A673 (cell line): ENCODE data around the gene PAQR4. TPM values are rescaled to one million over a fixed set of nuclear protein-coding genes. Genes with fewer than 3 reads are reported as not detected.

Experiments
- BruUV-seq: library from RNA; stranded (reverse); fragments of 400-500 nt; replicated peaks from 2 replicates; lab custom pipeline; 2021; lab: Mats Ljungman, UMichigan
- CTCF ChIA-PET: fragments of 300-600 bp; sonication (Branson Sonifier 250); formaldehyde crosslinking; loops from one replicate; lab custom pipeline; 2022; ENCODE audit warnings: antibody characterized with exemption; lab: Charles Lee
- POLR2A ChIA-PET: fragments of 300-600 bp; sonication (Branson Sonifier 250); formaldehyde crosslinking; loops from one replicate; lab custom pipeline; 2022; ENCODE audit warnings: antibody characterized with exemption; ENCODE audit not compliant: low non-redundant PET; lab: Charles Lee
- DNase-seq: peaks from one replicate; pipeline ENCODE4 v3.0.0-alpha.2; 2015; ENCODE audit warnings: low spot score
- H3K27ac ChIP-seq: fragments of 200-600 bp; sonication (generic); 2 replicates; pipeline ENCODE4 v1.5.1; 2016; ENCODE audit warnings: mixed run types, low read depth, mild to moderate bottlenecking, mixed read lengths, antibody characterized with exemption, low read length; ENCODE audit not compliant: poor library complexity, severe bottlenecking
- H3K27me3 ChIP-seq: fragments of 200-600 bp; sonication (generic); replicated peaks from 2 replicates; pipeline ENCODE4 v1.6.1; 2017; ENCODE audit warnings: mixed run types, low read depth, mild to moderate bottlenecking, mixed read lengths, antibody characterized with exemption, low read length; ENCODE audit not compliant: insufficient read depth, poor library complexity
- H3K36me3 ChIP-seq: fragments of 200-600 bp; sonication (generic); 2 replicates; pipeline ENCODE4 v1.6.1; 2016; ENCODE audit warnings: mixed run types, mild to moderate bottlenecking, mixed read lengths, antibody characterized with exemption, low read length; ENCODE audit not compliant: insufficient read depth, poor library complexity, severe bottlenecking
- H3K4me1 ChIP-seq: fragments of 200-600 bp; sonication (generic); 2 replicates; pipeline ENCODE4 v1.6.1; 2017; ENCODE audit warnings: mixed run types, mild to moderate bottlenecking, mixed read lengths, antibody characterized with exemption, low read length; ENCODE audit not compliant: insufficient read depth, poor library complexity, severe bottlenecking
- H3K4me3 ChIP-seq: fragments of 200-600 bp; sonication (generic); 2 replicates; pipeline ENCODE4 v1.5.1; 2016; ENCODE audit warnings: low read depth, mixed run types, mild to moderate bottlenecking, mixed read lengths, low read length; ENCODE audit not compliant: poor library complexity, severe bottlenecking
- H3K9me3 ChIP-seq: fragments of 200-600 bp; sonication (generic); 2 replicates; pipeline ENCODE4 v1.6.1; 2016; ENCODE audit warnings: mixed run types, low read depth, mild to moderate bottlenecking, mixed read lengths, antibody characterized with exemption, low read length; ENCODE audit not compliant: poor library complexity, severe bottlenecking
- CTCF ChIP-seq: fragments of 300-800, 200-600 bp; sonication (generic); conservative IDR thresholded peaks from 2 replicates; pipeline ENCODE4 v1.5.1; 2017; ENCODE audit warnings: low read depth, mild to moderate bottlenecking, antibody characterized with exemption, low read length, moderate library complexity, mixed read lengths
- EZH2 ChIP-seq: fragments of 200-600 bp; sonication (generic); IDR thresholded peaks from 2 replicates; pipeline ENCODE4 v1.6.1; 2017; ENCODE audit warnings: borderline replicate concordance, low read depth, mild to moderate bottlenecking, mixed read lengths, antibody characterized with exemption, low read length; ENCODE audit not compliant: poor library complexity, severe bottlenecking
- intact Hi-C: fragments of 100-400 bp; cut with micrococcal nuclease; formaldehyde crosslinking; loops from one replicate; pipeline ENCODE4 v1.10.0; 2022; ENCODE audit not compliant: unreplicated experiment
- total RNA-seq: library from RNA; stranded (reverse); gene quantifications from 2 replicates; pipeline ENCODE4 v1.2.3, GENCODE V29; 2021

Gene PAQR4
- total RNA-seq, 1 experiment from 2014 or later: 46.5 TPM

GRCh38 chr16:2971985-2972784 is 3.0 kb downstream of the PAQR4 start:
- Histone ChIP-seq H3K4me1 (peaks cover 19% of the 10 kb centered on the region), H3K36me3 (peaks cover 50% of the 10 kb centered on the region), H3K27me3 (no peaks in the 10 kb centered on the region), H3K4me3 (no peak overlapping the region), H3K27ac (peak overlapping the region; percentile 37), H3K9me3 (no peaks in the 10 kb centered on the region)
- intact Hi-C loops: no loop called here
- TF ChIP-seq EZH2: no peak
- TF ChIP-seq CTCF: no peak
- POLR2A ChIA-PET: no interaction called here
- DNase-seq: peak; percentile 41
- CTCF ChIA-PET: no interaction called here
- BruUV-seq: no TSS peak

- H3K27ac ChIP-seq: peak overlapping the region; percentile 37
- H3K4me1 ChIP-seq: peaks cover 19% of the 10 kb centered on the region
- peak; percentile 50 for DNase-seq
- TF ChIP-seq CTCF (no peak), EZH2 (no peak)
- no TSS peak for BruUV-seq
- ChIA-PET POLR2A (no interaction called here), CTCF (no interaction called here)
- H3K4me3 ChIP-seq: no peak overlapping the region
- no peaks in the 10 kb centered on the region for H3K27me3 ChIP-seq
- no peaks in the 10 kb centered on the region for H3K9me3 ChIP-seq
- intact Hi-C loops: no loop called here
- peaks cover 50% of the 10 kb centered on the region for H3K36me3 ChIP-seq
These were observed 3.9 kb downstream of the PAQR4 start for GRCh38 chr16:2973093-2973492.

- CTCF ChIA-PET: no interaction called here
- intact Hi-C loops: no loop called here
- POLR2A ChIA-PET: no interaction called here
These were observed 4.6 kb downstream of the PAQR4 start for GRCh38 chr16:2973605-2974318.

More at GRCh38 chr16:2973605-2974318, 4.6 kb downstream of the PAQR4 start:
- no peak for TF ChIP-seq EZH2
- Histone ChIP-seq H3K9me3 (no peaks in the 10 kb centered on the region), H3K27me3 (no peaks in the 10 kb centered on the region), H3K36me3 (peaks cover 50% of the 10 kb centered on the region), H3K27ac (peak overlapping the region; percentile 37), H3K4me1 (peaks cover 13% of the 10 kb centered on the region), H3K4me3 (no peak overlapping the region)
- no TSS peak for BruUV-seq
- DNase-seq: no peak
